HG02970 (cell line): ENCODE data around the gene ASTE1.
"Not testable (repeated sequence)": the region's sequence is repeated elsewhere in the genome, so short reads cannot be mapped to it uniquely, and the experiment has no call there.

Experiments
- ATAC-seq: cut with Tn5 transposase; IDR thresholded peaks from one replicate; pipeline ENCODE4 v1.9.1; 2021; ENCODE audit warnings: mild to moderate bottlenecking, moderate library complexity, moderate number of reproducible peaks; ENCODE audit not compliant: unreplicated experiment, low FRiP score

ASTE1 gene

DNA sequence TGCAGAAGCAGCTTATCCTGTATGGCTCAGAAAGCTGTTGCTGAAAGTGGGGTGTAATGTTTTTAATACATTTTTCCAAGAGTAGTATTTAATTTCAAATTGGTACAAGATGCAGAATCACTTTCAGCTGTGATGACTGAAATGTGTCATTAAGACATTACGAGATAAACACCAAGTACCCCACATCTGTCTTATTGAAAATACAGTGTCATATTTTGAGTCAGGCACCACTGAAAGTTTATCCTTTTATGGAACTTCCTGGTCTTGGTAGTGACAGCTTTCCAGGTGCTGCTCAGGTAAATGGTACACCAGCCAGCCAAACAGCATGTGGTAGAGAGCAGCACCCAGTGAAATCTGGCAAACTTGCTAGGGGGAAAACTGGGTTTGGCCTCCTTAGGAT, 16.9 kb downstream of the ASTE1 start:
- no peak for ATAC-seq

GRCh38 chr3:131008326-131008725, 18.3 kb downstream of the ASTE1 start:
- no peak for ATAC-seq

- no peak for ATAC-seq
Measured at GRCh38 chr3:131007782-131008181, 18.8 kb downstream of the ASTE1 start.

DNA sequence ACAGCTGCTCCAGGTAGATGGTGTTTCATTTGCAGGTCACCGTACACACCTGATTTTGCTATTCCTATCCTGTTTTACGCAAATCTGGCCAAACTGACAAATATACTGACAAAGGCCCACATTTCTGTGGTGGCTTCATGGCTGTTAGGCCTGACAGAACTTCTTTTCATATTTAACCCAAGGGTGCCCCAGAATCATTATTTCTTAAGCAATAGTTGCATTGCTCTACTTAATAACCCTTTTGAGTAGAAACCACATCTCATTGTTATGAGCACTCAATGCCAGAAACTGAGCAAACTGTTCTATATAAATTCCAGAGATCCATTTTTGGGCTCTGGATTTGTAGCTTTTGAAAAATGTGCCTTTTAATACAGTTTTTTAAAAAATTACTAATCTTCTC, 19.4 kb downstream of the ASTE1 start:
- ATAC-seq, result no peak

DNA sequence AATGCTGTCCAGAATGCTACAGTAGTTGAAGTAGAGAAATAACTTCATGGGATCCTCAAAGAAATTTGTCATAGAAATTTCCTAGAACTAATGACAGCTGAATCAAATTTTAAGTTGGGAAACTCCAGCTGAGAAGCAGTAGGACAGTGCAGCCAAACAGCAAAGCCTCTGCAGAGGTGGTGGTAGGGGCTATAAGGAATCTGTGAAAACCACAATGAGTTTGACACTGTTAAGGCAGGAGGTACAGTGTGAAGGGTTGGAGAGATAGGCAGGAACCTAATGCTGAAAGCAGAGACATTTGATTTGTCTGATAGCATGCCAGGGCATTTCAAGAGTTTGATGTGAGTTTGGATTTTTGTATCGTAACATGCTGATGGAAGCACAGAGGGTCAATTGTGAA, 22.0 kb downstream of the ASTE1 start:
- no peak for ATAC-seq

GRCh38 chr3:131001071-131001470, 25.6 kb downstream of the ASTE1 start:
- ATAC-seq, result no peak

DNA sequence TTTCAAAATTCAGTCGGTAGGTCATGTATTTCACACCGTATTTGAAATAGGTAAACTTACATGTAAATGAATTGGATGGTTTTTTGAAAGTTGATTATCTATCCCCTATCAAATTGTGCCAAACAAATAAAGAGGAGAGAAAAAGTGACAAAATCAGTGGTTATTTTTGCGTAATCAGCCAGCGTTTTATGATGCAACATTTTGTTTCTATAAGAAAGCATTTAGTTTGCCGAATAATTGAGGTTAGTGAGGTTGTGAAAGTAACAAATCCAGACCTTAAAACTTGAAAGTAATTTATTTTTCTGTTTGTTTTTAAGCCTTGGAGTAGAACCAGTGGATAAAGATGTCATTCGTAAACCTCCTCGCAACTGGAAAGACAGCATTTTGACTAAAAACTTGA, 29.3 kb downstream of the ASTE1 start:
- no peak for ATAC-seq

- ATAC-seq, result no peak
Measured at GRCh38 chr3:130992344-130992743, 34.3 kb downstream of the ASTE1 start.

GRCh38 chr3:130991126-130991525, 35.5 kb downstream of the ASTE1 start:
- no peak for ATAC-seq

DNA sequence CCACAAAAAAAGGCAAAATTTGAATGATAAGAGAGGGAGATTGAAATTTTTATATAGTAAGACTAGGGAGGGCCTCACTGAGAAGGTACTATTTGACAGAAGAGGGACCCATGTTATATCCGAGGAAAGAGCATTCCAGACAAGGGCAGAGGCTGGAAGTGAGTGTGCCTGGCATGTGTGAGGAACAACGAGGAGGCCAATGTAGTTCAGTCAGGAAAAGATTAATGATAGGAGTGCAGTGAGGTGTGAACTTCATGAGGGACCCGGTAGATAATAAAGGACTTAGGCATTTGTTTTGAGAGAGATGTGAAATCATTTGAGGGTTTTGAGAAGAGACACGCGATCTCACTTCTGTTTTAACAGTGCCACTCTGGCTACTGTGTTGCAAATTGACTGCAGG, 36.3 kb downstream of the ASTE1 start:
- no peak for ATAC-seq

DNA sequence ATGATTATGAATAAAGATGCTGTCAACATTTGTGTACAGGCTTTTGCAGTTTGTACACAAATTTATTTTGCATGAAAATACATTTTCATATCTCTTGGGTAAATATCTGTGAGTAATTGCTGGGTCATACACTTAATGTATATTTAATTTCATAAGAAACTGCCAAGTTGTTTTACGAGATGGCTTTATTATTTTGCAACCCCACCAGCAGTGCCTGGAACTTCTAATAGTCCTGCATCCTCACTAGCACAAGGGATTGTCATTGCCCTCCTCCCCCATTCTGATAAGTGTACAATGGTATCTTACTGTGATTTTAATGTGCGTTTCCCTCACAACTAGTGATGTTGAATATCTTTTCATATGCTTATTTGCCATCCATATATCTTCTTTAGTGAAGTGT, 45.2 kb downstream of the ASTE1 start:
- ATAC-seq, result no peak

GRCh38 chr3:130979117-130979516, 47.5 kb downstream of the ASTE1 start:
- no peak for ATAC-seq

DNA sequence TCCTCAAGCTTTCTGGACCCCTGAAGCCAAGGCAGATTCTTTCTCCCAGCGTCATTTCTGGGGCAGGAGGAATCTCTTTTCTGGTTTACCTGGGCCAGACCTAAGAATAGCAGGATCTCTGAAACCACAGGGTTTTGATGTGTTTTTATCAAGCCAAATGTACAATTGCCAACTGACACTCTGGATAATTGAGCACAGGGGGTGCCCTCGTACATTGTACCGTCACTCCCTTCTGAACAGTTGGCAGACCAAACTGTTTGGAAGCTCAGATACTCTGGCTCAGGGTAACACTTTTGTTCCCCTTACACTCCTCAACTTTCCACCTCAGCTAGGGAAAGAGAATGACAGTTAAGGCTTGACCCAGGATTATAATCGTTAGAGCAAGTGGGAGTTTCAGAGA, 49.9 kb downstream of the ASTE1 start:
- no peak for ATAC-seq

GRCh38 chr3:130975251-130975650, 51.4 kb downstream of the ASTE1 start:
- ATAC-seq, result no peak

DNA sequence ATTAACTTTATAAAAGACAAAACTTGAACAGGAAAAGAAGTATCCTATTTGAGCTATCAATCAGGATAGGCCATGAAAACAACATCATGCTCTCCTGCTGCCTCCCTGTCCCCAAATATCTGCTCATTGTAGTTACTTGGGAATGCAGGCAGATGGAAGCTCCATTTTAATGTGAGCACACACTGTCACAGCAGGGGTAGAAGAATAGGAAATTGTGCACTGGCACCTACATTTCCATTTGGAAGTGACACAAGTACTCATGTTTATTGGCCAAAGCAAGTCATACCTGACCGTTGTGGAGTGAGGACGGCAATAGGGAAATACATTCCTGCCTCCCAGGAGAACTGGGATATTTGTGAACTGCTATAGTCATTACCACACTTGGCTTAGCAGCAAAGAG, 52.4 kb downstream of the ASTE1 start:
- ATAC-seq, result no peak

- no peak for ATAC-seq
Measured at GRCh38 chr3:130973406-130973805, 53.2 kb downstream of the ASTE1 start.

DNA sequence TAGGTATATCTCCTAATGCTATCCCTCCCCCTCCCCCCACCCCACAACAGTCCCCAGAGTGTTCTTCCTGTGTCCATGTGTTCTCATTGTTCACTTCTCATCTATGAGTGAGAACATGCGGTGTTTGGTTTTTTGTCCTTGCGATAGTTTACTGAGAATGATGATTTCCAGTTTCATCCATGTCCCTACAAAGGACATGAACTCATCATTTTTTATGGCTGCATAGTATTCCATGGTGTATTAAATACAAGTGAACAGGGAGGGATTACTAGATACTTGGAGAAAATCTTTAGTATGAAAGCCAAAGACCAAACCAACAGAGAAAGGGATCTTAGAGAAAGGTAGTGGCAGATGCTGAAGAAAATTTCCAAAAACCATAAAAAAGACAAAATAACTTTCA, 54.0 kb downstream of the ASTE1 start:
- not testable (repeated sequence) for ATAC-seq

GRCh38 chr3:130971208-130971607, 55.4 kb downstream of the ASTE1 start:
- ATAC-seq, result no peak

DNA sequence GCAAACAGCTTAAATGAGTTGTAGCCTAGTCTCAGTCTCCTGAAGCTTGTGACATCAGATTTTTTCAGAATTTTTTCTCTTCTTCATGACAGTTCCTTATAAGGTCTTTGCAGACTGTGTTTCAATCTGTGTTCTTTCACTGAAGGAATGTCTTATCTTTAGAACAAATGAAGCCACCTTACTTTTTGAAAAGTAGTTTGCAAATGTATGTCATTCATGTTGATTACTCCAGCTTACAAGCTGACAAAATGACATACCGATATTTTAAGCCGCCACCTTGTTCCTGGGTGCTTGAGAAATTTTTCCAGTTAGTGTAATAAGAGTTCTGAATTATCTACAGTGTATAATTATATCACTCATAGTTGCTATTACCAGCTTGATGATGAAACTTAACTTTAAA, 57.0 kb downstream of the ASTE1 start:
- ATAC-seq, result no peak

DNA sequence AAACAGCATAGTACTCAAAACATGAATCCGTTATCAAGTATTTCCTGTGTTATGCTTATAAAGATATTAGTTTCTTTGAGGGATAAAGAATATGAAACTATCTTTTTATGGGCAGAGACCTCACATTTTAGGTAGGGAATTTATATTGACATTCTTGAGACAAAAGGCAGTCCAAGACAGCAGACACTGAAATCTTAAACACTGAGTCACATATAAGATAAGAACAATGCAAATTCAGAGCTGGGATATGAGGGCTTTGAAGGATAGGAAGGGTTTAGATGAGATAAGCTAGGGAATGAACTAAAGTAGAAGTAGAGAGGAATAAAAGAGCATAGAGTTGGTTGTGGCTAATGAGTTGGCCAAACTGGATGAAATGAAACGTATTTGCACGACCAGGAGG, 58.4 kb downstream of the ASTE1 start:
- ATAC-seq, result no peak

DNA sequence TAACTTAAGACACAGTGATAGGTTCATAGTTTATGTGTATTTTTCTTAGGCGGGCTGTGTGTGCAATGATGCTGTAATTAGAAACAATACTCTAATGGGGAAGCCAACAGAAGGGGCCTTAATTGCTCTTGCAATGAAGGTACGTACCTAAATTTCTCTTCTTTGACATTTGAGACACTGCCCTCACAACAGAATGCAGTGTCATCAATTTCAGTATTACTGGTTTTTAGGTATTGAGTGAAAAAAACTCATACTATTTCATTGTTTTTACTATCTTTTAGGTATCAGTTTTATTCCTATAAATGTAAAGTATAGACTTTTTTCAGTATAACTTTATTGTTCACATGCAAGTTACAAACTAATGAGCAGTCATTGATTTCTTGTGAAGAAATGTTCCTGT, 59.3 kb downstream of the ASTE1 start:
- no peak for ATAC-seq

- ATAC-seq, result no peak
Measured at GRCh38 chr3:130963878-130964277, 62.7 kb downstream of the ASTE1 start.
